Peyer's patch (tissue), 4 donors: ENCODE results near the gene PIK3CD.

ENCODE experiments used
- POLR2A ChIP-seq, 2 donors: fragments of 450-650 bp; IDR thresholded peaks; one replicate each; pipeline ENCODE4 v1.5.1; 2017; ENCODE audit warnings: antibody characterized with exemption in 2 of 2, mild to moderate bottlenecking in 2 of 2, moderate library complexity in 2 of 2
- TF ChIP-seq, protein P1 (sequence below), 6 experiments: fragments of 450-650 bp in 4 of 6; fragments of 200-600 bp in 2 of 6; sonication (generic) in 1 of 6; IDR thresholded peaks; one replicate each; pipeline ENCODE4 v1.5.1; 2017 to 2019; ENCODE audit warnings: antibody characterized with exemption in 6 of 6, mild to moderate bottlenecking in 3 of 6, moderate library complexity in 1 of 6

DNA sequence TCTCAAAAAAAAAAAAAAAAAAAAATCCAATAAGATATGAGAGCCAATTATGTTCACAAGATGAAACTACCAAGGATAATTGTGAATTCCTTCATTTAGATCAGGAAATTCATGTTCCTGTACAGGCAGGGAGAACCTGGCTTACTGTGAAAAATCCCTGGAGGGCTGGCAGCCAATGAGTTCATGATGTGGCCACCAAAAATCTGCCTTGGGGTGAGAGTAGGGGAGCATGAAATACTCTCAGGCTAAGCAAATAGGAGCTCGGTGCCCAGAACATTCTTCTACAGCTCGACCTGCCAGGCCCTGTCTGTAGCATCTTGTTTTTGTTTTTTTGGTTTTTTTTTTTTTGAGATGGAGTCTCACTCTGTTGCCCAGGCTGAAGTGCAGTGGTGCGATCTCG, 50.1 kb downstream of the PIK3CD start:
- TF ChIP-seq, protein P1, sequence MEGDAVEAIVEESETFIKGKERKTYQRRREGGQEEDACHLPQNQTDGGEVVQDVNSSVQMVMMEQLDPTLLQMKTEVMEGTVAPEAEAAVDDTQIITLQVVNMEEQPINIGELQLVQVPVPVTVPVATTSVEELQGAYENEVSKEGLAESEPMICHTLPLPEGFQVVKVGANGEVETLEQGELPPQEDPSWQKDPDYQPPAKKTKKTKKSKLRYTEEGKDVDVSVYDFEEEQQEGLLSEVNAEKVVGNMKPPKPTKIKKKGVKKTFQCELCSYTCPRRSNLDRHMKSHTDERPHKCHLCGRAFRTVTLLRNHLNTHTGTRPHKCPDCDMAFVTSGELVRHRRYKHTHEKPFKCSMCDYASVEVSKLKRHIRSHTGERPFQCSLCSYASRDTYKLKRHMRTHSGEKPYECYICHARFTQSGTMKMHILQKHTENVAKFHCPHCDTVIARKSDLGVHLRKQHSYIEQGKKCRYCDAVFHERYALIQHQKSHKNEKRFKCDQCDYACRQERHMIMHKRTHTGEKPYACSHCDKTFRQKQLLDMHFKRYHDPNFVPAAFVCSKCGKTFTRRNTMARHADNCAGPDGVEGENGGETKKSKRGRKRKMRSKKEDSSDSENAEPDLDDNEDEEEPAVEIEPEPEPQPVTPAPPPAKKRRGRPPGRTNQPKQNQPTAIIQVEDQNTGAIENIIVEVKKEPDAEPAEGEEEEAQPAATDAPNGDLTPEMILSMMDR (IDR thresholded peaks at IDR 0.05), result no peak
- no peak for TF ChIP-seq POLR2A (IDR thresholded peaks at IDR 0.05)
